Small intestine (tissue), 7 donors: ENCODE results near the gene PCSK5. TPM values are rescaled to one million over a fixed set of nuclear protein-coding genes. Genes with fewer than 3 reads are reported as not detected.
A peak's percentile ranks its signal among the peaks of the same experiment; 100 is the strongest.

Source experiments
- DNase-seq, 2 donors: peaks; one replicate each; pipeline versions ENCODE4 v3.0.0 to v3.0.0-alpha.2; 2013
- FAIRE-seq: peaks from 2 replicates; lab custom pipeline; 2012; peaks lifted over from hg19 to GRCh38; lab: Jason Lieb, UNC
- H3K27ac ChIP-seq, 3 donors: one replicate each; pipeline ENCODE4 v1.5.1; 2013; ENCODE audit warnings: low read length in 2 of 3, mild to moderate bottlenecking in 2 of 3, control low read depth in 1 of 3, inconsistent platforms in 1 of 3, low read depth in 1 of 3, moderate library complexity in 1 of 3
- H3K27me3 ChIP-seq, 3 donors: one replicate each; pipeline ENCODE4 v1.6.1; 2013; ENCODE audit warnings: low read length in 3 of 3, inconsistent platforms in 1 of 3; ENCODE audit not compliant: control insufficient read depth in 3 of 3, insufficient read depth in 3 of 3
- H3K36me3 ChIP-seq, 3 donors: one replicate each; pipeline ENCODE4 v1.6.1; 2013; ENCODE audit warnings: low read length in 3 of 3, inconsistent platforms in 1 of 3, low read depth in 1 of 3, mild to moderate bottlenecking in 1 of 3, moderate library complexity in 1 of 3; ENCODE audit not compliant: control insufficient read depth in 3 of 3, insufficient read depth in 2 of 3
- H3K4me1 ChIP-seq, 3 donors: one replicate each; pipeline ENCODE4 v1.6.1; 2013; ENCODE audit warnings: low read length in 2 of 3, inconsistent platforms in 1 of 3, low read depth in 1 of 3, mild to moderate bottlenecking in 1 of 3, moderate library complexity in 1 of 3; ENCODE audit not compliant: control insufficient read depth in 3 of 3, insufficient read depth in 2 of 3
- H3K4me3 ChIP-seq, 3 donors: one replicate each; pipeline ENCODE4 v1.5.1; 2013; ENCODE audit warnings: low read length in 3 of 3, control low read depth in 1 of 3, inconsistent platforms in 1 of 3, low read depth in 1 of 3, mild to moderate bottlenecking in 1 of 3, moderate library complexity in 1 of 3
- H3K9me3 ChIP-seq, 2 donors: one replicate each; pipeline ENCODE4 v1.6.1; 2013; ENCODE audit warnings: low read depth in 1 of 2, low read length in 1 of 2; ENCODE audit not compliant: control insufficient read depth in 2 of 2, insufficient read depth in 1 of 2
- WGBS, 3 donors: extraction: QIAGEN DNeasy Blood & Tissue Kit; methylation state at CpG; one replicate each; pipeline ENCODE4 v1.1.7; 2013; 5-methylcytosine and 5-hydroxymethylcytosine counted together
- polyA plus RNA-seq, 4 donors: library from polyadenylated mRNA; stranded (reverse) in 3 of 4; unstranded in 1 of 4; fragments of 200-250 nt in 3 of 4; fragments of 120-200 nt in 1 of 4; gene quantifications; one replicate each; pipeline versions ENCODE4 v1.2.1 to v1.2.3, GENCODE V29; 2013
- donor health status: healthy with polysubstance abuse.
- donor health status: control.
- donor health status: control.
- donor health status: Bipolar disorder and iron deficiency.
- donor health status: healthy.

PCSK5 gene
- polyA plus RNA-seq, 4 donors: 10.3 to 92.3 (median 16.6) TPM

GRCh38 chr9:76162751-76163500 is 272.5 kb downstream of the PCSK5 start:
- peaks cover 6 to 46% (median 30%) of the 10 kb centered on the region in 3 donors for H3K36me3 ChIP-seq
- H3K4me3 ChIP-seq: no peak overlapping the region
- H3K9me3 ChIP-seq: no peaks in the 10 kb centered on the region
- WGBS, 3 donors: 67 to 82% (median 73%) methylated on average over 11 of the region's 11 CpGs
- H3K4me1 ChIP-seq: peaks cover 0 to 5% (median 0%) of the 10 kb centered on the region in 3 donors
- no peak for DNase-seq
- FAIRE-seq: no peak
- no peaks in the 10 kb centered on the region for H3K27me3 ChIP-seq
- H3K27ac ChIP-seq: no peak overlapping the region

- Histone ChIP-seq H3K9me3 (no peaks in the 10 kb centered on the region), H3K27ac (no peak overlapping the region), H3K27me3 (no peaks in the 10 kb centered on the region), H3K4me3 (no peak overlapping the region), H3K36me3 (peaks cover 7 to 37% (median 33%) of the 10 kb centered on the region in 3 donors), H3K4me1 (no peaks in the 10 kb centered on the region)
- DNase-seq (no peak), FAIRE-seq (no peak)
- 44 to 83% (median 59%) methylated on average over 2 of the region's 2 CpGs for WGBS, 3 donors
Measured at GRCh38 chr9:76166526-76166925, 276.1 kb downstream of the PCSK5 start.

GRCh38 chr9:76176171-76176570 is 285.7 kb downstream of the PCSK5 start:
- WGBS, 3 donors: 89 to 97% (median 97%) methylated on average over 1 of the region's 1 CpG
- no peak overlapping the region for H3K27ac ChIP-seq
- H3K27me3 ChIP-seq: no peaks in the 10 kb centered on the region
- H3K4me1 ChIP-seq: peaks cover 0 to 4% (median 0%) of the 10 kb centered on the region in 3 donors
- FAIRE-seq (peak; percentile 30), DNase-seq (no peak)
- H3K9me3 ChIP-seq: no peaks in the 10 kb centered on the region
- peaks cover 3 to 28% (median 16%) of the 10 kb centered on the region in 3 donors for H3K36me3 ChIP-seq
- H3K4me3 ChIP-seq: no peak overlapping the region

GRCh38 chr9:76177931-76178330 is 287.5 kb downstream of the PCSK5 start:
- peaks cover 5 to 34% (median 15%) of the 10 kb centered on the region in 3 donors for H3K36me3 ChIP-seq
- no peaks in the 10 kb centered on the region for H3K9me3 ChIP-seq
- peaks cover 0 to 7% (median 0%) of the 10 kb centered on the region in 3 donors for H3K4me1 ChIP-seq
- no peak overlapping the region for H3K4me3 ChIP-seq
- no peak overlapping the region for H3K27ac ChIP-seq
- no peak for FAIRE-seq
- WGBS, 3 donors: 79 to 91% (median 88%) methylated on average over 5 of the region's 5 CpGs
- no peaks in the 10 kb centered on the region for H3K27me3 ChIP-seq
- DNase-seq: no peak

- Histone ChIP-seq H3K27me3 (no peaks in the 10 kb centered on the region), H3K9me3 (no peaks in the 10 kb centered on the region), H3K27ac (peak overlapping the region in 1 of 3 donors; percentile 31), H3K4me3 (no peak overlapping the region), H3K4me1 (peaks cover 0 to 7% (median 0%) of the 10 kb centered on the region in 3 donors), H3K36me3 (peaks cover 5 to 25% (median 15%) of the 10 kb centered on the region in 3 donors)
- 53 to 55% (median 54%) methylated on average over 3 of the region's 3 CpGs for WGBS, 3 donors
- FAIRE-seq (no peak), DNase-seq (peak; percentile 57 to 71)
Measured at GRCh38 chr9:76180541-76180940, 290.1 kb downstream of the PCSK5 start.

- Histone ChIP-seq H3K9me3 (no peaks in the 10 kb centered on the region), H3K27me3 (no peaks in the 10 kb centered on the region), H3K27ac (no peak overlapping the region), H3K36me3 (peaks cover 5 to 25% (median 16%) of the 10 kb centered on the region in 3 donors), H3K4me3 (no peak overlapping the region), H3K4me1 (peaks cover 0 to 7% (median 0%) of the 10 kb centered on the region in 3 donors)
- FAIRE-seq (no peak), DNase-seq (peak; percentile 41 to 47)
- 64 to 84% (median 70%) methylated on average over 5 of the region's 5 CpGs for WGBS, 3 donors
Measured at GRCh38 chr9:76181020-76181641, 290.7 kb downstream of the PCSK5 start.

GRCh38 chr9:76181781-76182180 is 291.3 kb downstream of the PCSK5 start:
- Histone ChIP-seq H3K9me3 (no peaks in the 10 kb centered on the region), H3K27me3 (no peaks in the 10 kb centered on the region), H3K36me3 (peaks cover 5 to 27% (median 16%) of the 10 kb centered on the region in 3 donors), H3K4me1 (peaks cover 0 to 7% (median 0%) of the 10 kb centered on the region in 3 donors), H3K4me3 (no peak overlapping the region), H3K27ac (no peak overlapping the region)
- WGBS, 3 donors: 90 to 94% (median 93%) methylated on average over 5 of the region's 5 CpGs
- no peak for DNase-seq
- FAIRE-seq: no peak

GRCh38 chr9:76185432-76185831 is 295.0 kb downstream of the PCSK5 start:
- WGBS, 3 donors: 73 to 81% (median 77%) methylated on average over 1 of the region's 1 CpG
- H3K27ac ChIP-seq: no peak overlapping the region
- no peaks in the 10 kb centered on the region for H3K27me3 ChIP-seq
- DNase-seq (no peak), FAIRE-seq (no peak)
- H3K4me3 ChIP-seq: no peak overlapping the region
- H3K36me3 ChIP-seq: peaks cover 5 to 26% (median 10%) of the 10 kb centered on the region in 3 donors
- no peaks in the 10 kb centered on the region for H3K9me3 ChIP-seq
- H3K4me1 ChIP-seq: peaks cover 0 to 7% (median 0%) of the 10 kb centered on the region in 3 donors
